ENCODE data around the gene HECA. TPM values are rescaled to one million over a fixed set of nuclear protein-coding genes. Genes with fewer than 3 reads are reported as not detected.

The HECA gene
- total and polyA plus RNA-seq, 11 donors: 16.5 to 67.0 (median 47.9) TPM

- TF ChIP-seq POLR2A (IDR thresholded peaks at IDR 0.05): no peak
- TF ChIP-seq CTCF (IDR thresholded peaks at IDR 0.05): peak; percentile 32 to 76 (median 59)
- Histone ChIP-seq H3K9me3 (peaks cover 0 to 9% (median 0%) of the 10 kb centered on the region in 12 donors), H3K4me3 (no peak overlapping the region), H3K27ac (peak overlapping the region in 5 of 12 donors; percentile 19 to 73 (median 35)), H3K27me3 (no peaks in the 10 kb centered on the region), H3K36me3 (no peaks in the 10 kb centered on the region), H3K4me1 (peaks cover 0 to 23% (median 4%) of the 10 kb centered on the region in 12 donors)
- ATAC-seq (peak; percentile 96 to 99 (median 98)), DNase-seq (peak; percentile 60 to 66 (median 60))
- intact Hi-C loops (cut with DNase I): loop anchor here (1.0 to 10.0 kb wide), 9 partner anchors 92 to 240 kb away; no protein-coding TSS in a partner anchor
- 48 to 57% (median 56%) methylated on average over 8 of the region's 8 CpGs for WGBS, 4 donors
These were observed 9.8 kb upstream of the HECA start for GRCh38 chr6:139124887-139125672.

GRCh38 chr6:139126255-139126654 is 8.6 kb upstream of the HECA start:
- H3K4me3 ChIP-seq: no peak overlapping the region
- no peaks in the 10 kb centered on the region for H3K27me3 ChIP-seq
- DNase-seq (no peak), ATAC-seq (peak in 3 of 4 donors; percentile 22 to 77 (median 45))
- H3K4me1 ChIP-seq: peaks cover 0 to 28% (median 4%) of the 10 kb centered on the region in 12 donors
- no peaks in the 10 kb centered on the region for H3K9me3 ChIP-seq
- WGBS, 4 donors: 81 to 87% (median 86%) methylated on average over 3 of the region's 3 CpGs
- intact Hi-C loops (cut with DNase I): loop anchor here in 5 of 10 donors (5.0 to 10.0 kb wide), 4 partner anchors 91 to 236 kb away; no protein-coding TSS in a partner anchor
- H3K36me3 ChIP-seq: no peaks in the 10 kb centered on the region
- TF ChIP-seq CTCF (IDR thresholded peaks at IDR 0.05) (no peak), POLR2A (IDR thresholded peaks at IDR 0.05) (no peak)
- peak overlapping the region in 1 of 12 donors; percentile 73 for H3K27ac ChIP-seq

GRCh38 chr6:139126931-139127330 is 7.9 kb upstream of the HECA start:
- intact Hi-C loops (cut with DNase I): loop anchor here in 5 of 10 donors (5.0 to 10.0 kb wide), 4 partner anchors 90 to 235 kb away; no protein-coding TSS in a partner anchor
- WGBS, 4 donors: 90 to 97% (median 94%) methylated on average over 4 of the region's 4 CpGs

More at GRCh38 chr6:139126931-139127330, 7.9 kb upstream of the HECA start:
- H3K27me3 ChIP-seq: no peaks in the 10 kb centered on the region
- peaks cover 0 to 35% (median 5%) of the 10 kb centered on the region in 12 donors for H3K4me1 ChIP-seq
- DNase-seq (no peak), ATAC-seq (no peak)
- H3K4me3 ChIP-seq: no peak overlapping the region
- peak overlapping the region in 1 of 12 donors; percentile 73 for H3K27ac ChIP-seq
- H3K36me3 ChIP-seq: no peaks in the 10 kb centered on the region
- no peak for TF ChIP-seq CTCF (IDR thresholded peaks at IDR 0.05)
- TF ChIP-seq POLR2A (IDR thresholded peaks at IDR 0.05): no peak
- H3K9me3 ChIP-seq: no peaks in the 10 kb centered on the region
